ENCODE results near the gene PKNOX2.
A peak's percentile ranks its signal among the peaks of the same experiment; 100 is the strongest.

Gene PKNOX2

DNA sequence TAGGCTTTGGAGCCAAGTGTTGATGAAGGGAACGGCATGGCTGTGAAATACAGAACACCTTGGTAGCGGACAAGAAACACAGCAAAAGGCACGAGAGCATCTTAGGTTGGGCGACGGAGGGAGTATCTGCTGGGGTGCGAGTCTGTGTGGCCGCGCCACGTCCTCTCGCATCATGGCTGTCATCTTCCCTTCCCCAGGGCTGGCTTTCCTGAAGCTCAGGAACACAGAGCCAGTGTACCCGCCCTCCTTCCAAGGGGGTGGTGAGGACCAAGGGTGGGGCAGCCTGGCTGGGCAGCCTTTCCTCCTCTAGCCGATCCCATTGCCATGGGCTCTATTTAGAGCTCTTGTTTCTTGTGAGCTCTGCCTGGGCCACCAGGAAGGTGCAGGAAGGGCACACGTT, 177.1 kb downstream of the PKNOX2 start:
- no peak for DNase-seq (ENCODE audit: low read depth in 2 of 2)

DNA sequence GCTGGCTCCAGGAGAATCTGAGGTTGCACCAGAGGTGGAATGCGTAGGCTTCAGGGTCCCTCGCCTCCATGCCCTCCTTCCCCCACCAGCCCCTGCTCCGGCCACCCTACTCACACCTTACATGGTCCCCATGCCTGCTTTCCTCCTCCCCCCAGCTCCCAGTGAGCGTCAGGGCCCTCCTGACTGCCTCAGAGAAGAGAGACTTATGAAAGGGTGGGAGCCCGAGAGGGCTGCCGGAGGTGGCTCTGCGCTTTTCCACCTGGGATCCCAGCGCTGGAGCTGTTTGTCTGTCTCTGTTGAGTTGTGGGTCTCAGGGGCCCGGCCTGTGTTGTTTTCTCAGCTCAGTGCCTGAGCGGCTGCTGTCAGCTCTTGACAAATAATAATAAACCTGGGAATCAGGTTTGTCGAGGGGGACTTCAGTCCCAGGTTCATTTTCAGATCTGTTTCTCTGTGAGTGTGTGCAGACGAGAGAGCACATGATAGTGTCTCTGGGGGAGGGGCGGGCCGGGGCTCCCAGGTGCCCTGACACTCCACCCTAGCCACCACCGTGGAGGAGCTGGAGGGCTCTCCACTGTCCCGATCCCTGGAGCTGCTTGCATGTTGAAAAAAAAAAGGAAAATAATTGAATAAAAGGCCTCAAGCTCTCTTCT, 177.9 kb downstream of the PKNOX2 start:
- DNase-seq (ENCODE audit: low read depth in 2 of 2), result no peak

DNA sequence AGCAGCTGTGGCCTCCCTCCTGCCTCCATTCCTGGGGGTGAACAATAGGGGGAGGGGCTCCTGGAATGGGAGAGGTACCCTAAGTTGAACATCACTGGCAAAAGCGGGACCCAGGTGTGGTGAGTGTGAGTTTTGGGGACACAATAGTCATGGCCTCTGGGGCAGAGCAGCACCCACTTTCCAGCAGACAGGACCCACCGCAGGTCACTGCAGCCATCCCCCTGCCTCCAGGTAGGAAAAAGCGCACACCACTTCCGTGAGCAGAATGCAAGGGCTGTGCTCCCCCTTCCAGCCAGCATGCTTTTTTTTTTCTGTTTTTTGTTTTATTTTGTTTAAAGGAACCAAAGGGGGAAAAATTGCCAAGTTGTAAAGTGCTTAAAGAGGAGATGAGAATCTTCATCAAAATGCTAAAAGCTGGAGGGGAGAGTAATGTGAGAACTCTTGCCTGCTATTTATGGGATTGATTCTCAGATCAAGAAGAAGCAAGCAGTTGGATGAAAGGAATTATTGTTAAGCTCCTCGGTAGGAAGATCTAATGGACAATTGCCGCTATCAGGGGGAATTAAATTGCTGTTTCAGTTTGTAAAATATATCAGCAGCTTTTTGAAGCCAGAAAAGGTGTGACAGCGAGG, 178.7 kb downstream of the PKNOX2 start:
- no peak for DNase-seq (ENCODE audit: low read depth in 2 of 2)

DNA sequence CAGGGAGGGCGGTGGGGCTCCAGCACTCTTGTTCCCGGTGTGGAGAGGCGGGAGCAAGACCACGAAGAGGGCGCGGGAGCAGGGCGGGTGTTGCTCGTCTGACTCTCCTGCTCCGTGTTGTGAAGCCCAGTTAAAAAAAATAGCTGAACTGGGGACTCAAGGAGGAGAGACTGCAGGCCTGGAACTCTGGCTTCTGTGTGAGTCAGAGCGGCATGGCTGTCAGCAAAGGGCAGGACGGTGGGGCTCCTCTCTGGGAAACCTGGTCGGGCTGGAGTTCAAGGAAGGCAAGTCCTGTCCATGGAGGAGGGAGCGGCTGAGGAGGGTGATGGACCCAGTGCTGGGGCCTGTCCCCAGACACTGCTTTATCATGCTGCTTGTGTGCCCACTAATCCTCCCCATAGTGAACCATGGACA, 179.2 kb downstream of the PKNOX2 start:
- DNase-seq (ENCODE audit: low read depth in 2 of 2), result no peak

DNA sequence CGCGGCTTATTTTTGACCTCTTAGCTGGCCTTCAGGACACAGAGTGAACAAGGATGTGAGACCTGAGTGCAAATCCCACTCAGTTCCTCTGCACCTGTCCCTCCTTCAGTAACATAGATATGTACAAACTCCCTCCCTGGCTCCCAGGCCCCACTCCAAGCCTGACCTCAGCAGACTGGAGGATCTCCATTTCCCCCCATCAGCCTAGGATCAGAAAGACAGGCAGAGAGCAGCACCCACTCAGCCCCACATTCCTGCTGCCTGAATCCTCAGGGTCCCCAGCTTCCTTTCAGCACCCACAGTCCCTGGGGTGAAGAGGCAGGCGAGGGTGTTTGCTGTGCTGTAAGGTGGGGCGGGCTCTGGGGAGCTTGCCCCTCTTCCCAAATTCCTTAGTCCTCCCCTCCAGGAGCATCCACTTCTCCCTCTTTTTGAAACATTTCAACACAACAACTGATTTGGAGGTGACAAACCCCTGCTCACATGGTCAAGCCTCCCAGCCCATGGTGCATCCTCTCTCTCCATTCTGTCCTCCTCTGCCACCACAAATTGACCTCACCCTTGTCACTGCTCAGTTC, 180.4 kb downstream of the PKNOX2 start:
- DNase-seq (ENCODE audit: low read depth in 2 of 2), result no peak

DNA sequence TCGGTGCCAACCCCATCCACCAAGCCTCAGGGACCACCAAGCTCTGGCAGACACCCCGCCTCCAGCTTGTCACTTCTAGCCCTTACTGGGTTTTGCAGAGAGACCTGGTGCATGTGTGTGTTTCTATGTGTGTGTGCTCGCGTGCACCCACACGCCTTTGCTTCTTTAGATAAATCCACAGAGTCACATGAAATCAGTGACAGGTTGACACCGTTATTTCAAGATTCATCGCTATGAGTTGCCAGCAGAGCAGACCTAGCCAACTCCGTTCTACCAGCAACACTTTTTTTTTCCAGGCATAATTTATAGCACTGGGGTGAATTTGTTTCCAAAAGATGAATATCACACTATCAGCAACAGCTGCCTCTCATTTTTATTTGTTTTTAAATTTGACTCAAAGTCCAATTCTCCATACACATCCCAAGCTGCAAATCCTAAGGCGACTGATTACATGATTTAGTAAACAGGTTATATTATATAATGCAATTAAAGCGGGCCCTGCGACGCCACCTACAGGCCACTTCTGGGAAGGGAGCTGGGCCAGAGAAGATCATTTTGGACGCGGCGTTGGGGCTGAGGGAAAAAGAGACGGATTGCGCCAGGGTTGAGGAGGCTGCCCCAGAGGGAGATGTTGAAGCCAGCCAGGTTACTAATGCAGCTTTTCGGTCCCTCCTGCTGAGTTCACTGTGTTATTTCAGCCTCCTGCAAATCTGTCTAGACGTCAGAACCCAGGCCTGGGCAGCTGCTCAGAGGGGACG, 181.0 kb downstream of the PKNOX2 start:
- DNase-seq (ENCODE audit: low read depth in 2 of 2), result peak; percentile 4

DNA sequence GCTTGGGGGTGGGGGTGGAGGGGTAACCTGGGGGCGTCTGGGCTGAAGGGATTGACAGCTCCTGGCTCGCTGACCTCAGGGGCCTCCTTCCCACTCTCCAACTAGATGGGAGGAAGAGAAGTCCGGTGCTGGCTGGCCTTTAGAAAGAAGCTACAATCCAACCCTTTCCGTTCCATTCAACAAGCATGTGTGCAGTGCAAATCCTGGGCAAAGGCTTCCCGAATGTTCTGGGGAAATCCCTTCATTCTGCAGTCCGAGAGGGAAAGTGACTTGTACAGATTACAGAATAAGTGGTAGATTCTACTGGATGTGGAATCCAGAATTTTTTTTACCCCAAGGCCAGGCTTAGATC, 181.6 kb downstream of the PKNOX2 start:
- DNase-seq (ENCODE audit: low read depth in 2 of 2), result no peak

DNA sequence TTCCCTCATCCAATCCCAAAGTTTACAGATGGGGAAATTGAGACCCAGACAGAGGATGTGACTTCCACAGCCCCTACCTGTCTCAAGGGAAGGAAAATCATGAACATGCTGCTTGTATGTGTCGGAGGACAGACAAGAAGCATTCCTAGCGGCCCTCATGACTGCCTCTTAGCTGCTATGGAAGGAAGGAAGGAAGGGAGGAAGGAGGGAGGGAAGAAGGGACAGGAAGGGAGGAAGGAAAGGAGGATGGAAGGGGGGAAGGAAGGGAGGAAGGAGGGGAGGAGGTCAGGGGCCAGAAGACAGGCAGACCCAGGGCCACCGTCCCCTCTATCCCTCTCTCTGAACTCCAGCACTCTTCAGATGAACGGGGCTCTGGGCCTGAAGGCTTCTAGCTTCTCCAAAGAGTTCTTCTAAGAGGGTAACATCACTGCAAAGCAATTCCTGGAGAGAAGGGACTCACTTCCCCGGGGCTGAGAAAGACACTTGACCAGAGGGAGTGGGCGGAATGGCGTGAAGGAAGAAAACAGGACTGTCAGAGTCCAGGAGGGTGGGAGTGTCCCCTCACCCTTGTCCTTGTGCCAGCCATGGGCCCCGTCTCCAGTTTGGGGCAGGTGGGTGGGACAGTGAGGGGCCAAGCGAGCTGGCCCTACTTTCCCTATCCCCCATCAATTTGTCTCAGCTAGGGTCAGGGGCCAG, 182.2 kb downstream of the PKNOX2 start:
- DNase-seq (ENCODE audit: low read depth in 2 of 2), result no peak

DNA sequence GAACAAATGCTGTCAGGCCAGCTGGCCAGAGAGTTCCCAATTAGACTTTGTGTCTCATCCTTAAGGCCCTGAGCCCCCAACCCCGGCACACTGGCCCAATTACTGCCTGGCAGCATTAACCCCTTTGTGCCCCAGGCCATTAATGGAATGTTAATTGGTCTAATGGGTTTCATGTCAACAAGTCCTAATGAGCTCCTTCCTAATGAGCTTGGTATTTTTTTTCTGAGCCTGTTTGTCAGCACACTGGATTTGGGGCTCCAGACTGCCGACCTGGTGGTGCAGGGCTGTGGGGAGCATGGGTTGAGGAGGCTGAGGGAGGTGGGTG, 182.7 kb downstream of the PKNOX2 start:
- DNase-seq (ENCODE audit: low read depth in 2 of 2), result no peak

DNA sequence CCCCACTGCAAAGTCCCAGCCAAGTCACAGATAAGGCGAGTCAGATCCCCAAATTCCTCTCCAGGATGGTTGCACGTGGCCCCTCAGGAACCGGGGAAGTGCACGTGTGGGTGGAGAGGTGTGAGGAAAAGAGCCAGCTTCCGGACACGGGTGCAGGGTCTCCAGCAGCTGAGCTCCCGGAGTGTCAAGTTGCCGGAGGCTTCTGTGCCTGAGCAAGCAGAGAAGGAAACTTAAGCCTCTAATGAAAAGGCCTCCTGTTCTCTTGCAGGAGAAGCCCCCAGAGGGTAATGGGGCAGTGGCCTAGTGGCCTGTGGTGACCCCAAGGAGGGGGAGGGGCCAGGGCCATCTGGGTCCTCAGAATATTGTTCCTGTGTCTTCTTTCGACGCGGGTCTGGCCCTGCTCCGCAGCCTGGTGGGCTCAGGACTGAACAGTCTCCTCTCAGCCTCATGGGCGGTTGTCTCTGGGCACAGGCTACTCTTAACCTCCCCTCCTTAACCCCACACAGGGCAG, 183.6 kb downstream of the PKNOX2 start:
- no peak for DNase-seq (ENCODE audit: low read depth in 2 of 2)

DNA sequence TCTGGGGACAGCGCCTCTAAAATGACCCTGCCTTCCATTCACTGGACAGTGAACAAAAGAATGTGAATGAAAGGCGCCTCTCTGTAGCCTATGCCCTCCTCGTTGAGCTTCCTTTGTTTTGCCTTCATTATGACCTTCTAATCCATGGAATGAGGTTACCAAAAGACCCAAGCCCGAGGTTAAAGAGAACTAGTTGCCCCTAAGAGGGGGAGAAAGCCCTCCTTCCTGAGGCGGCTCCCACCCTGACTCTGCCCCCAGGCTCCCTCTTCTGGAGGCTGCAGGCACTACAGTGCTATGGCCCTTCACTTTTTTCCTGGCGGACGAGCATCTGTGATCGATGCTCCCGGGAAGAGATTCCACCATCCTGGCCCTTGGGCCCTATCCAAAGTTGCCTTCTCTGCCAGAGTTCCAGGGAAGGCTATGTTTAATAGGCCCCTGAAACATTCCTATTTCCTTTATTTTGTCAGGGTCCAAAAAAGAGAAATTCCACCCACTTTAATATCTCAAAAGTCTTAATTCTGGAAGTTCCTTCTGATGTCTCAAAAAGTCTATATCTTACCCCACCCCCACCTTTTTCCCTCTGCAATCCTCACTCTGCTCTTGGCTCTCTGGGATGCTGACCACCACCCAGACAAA, 184.2 kb downstream of the PKNOX2 start:
- DNase-seq (ENCODE audit: low read depth in 2 of 2), result peak in 1 of 2 donors; percentile 13

DNA sequence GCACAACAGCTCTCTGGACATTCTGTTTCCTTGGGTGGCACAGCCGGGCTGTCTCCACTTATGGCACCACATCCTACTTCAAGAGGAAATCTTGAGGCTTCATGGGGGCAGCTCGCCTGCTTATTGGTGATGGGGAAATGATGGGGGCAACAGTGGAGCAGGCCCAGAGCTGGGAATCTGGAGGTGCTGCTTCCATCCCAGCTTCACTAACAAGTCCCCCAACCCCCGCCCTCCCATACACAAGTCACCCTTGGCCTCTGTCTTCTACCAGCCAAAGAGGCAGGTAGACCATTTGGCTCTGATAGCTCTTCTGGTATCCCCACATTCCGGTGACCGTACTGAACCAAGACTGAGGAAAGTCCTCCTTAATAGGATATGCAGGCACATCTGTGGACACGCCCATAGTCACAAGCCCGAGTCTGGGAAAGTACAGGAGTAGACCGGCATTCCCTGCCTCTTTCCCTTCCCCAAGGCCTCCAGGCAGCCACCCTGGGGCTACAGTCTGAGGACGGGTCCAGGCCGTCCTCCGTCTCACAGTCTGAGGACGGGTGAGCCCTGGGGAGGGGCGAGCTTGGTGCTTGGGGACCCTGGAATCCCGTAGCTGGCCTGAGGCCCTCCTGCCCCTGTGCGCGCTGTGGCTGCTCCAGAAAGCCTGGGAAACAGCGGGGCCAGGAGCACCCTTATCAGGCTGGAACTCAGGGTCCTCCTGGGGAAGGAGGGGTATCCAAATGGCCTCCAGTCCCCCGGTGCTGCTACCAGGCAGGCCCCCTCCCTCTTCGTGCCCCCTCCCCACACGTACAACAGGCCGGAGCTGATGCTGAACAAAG, 185.9 kb downstream of the PKNOX2 start:
- no peak for DNase-seq (ENCODE audit: low read depth in 2 of 2)

DNA sequence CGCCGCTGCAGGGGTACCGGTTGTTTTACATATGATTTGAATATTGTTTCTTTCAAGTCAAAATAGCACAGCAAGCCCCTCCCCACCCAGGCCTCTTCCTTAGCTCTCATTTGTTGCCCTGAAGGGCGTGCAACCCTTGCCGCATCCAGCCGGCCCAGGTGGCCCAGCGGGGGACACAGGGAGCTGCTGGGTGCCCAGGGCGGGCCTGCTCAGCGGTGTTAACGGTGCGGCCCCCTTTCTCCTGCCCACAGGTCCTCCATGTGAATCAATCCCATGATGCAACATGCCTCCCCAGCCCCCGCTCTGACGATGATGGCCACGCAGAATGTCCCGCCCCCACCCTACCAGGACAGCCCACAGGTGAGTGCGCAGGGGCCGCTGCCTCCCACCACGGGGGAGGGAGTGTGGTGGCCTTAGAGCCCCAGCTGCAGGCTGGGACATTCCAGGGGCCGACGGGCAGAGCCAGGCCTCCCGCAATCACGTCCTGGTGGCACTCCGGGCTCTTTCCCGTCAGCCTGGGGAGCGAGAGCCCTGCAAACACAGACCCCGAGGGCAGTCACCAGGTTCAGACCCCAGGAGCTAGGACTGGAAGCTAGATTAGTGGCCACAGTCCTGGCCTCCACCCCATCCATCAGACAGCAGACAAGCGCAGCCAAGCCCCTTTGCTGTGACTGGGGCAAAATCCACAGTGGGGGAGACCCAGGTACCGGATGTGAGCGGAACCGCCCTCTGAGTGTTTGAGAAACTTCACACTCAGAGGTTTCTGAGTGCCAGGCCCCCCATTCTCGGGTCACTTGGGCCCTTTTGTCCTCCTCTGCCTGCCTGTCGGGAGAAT, 186.7 kb downstream of the PKNOX2 start:
- no peak for DNase-seq (ENCODE audit: low read depth in 2 of 2)

DNA sequence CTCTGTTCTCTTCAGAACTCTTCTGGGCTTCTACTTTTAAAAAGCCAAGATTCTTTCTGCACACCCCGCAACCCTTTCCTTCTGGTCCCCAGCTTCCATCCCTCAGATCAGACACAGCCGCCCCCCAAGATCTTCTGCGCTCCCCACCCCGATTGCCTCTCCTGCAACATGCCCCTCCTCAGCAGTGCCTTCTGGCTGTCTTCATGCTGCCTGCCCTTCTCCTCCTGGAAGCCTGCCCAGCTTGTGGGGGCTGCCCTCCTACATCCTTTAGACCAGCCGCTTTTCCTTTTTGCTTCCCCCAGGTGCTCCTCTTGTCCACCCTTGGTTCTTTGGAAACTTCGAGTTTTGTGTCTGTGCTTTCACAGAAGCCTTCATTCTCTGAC, 187.3 kb downstream of the PKNOX2 start:
- DNase-seq (ENCODE audit: low read depth in 2 of 2), result no peak

DNA sequence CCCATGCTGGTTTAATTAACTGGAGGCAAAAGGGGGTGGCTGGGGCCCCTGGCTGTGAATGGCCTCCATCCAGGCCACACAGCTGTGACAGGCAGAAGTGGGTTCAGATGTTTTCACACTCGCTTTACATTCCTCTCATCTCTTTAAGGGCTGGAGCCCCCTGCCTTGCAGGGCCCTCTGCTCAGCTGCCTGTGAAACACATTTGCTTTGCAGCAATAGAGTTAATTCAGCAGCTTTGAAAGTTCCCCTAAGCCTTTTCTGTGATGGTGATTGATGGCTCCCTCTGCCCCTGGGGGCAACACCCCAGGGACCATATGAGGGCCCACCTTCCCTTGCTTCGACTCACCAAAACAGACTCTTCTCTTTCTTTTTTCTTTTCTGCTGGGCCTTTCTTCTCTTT, 192.2 kb downstream of the PKNOX2 start:
- DNase-seq (ENCODE audit: low read depth in 2 of 2), result no peak

DNA sequence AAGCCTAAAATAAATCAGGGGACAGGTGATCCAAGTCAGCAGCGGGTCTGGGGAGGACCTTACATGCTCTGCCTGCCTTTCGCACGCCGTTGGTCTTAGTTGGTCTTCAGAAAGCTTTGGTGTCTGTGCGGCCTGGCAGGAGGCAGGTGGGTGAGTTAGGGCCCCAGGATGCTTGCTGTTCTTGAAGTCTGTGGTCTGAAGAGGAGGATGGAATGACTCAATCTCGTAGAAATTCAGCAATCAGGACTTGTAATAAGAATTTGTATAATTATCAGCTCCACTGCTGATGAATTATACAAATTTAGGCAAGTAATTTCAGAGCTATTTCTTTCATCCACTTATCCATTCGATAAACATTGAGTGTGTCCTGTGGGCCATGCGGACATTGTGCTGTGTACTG, 193.0 kb downstream of the PKNOX2 start:
- DNase-seq (ENCODE audit: low read depth in 2 of 2), result no peak

DNA sequence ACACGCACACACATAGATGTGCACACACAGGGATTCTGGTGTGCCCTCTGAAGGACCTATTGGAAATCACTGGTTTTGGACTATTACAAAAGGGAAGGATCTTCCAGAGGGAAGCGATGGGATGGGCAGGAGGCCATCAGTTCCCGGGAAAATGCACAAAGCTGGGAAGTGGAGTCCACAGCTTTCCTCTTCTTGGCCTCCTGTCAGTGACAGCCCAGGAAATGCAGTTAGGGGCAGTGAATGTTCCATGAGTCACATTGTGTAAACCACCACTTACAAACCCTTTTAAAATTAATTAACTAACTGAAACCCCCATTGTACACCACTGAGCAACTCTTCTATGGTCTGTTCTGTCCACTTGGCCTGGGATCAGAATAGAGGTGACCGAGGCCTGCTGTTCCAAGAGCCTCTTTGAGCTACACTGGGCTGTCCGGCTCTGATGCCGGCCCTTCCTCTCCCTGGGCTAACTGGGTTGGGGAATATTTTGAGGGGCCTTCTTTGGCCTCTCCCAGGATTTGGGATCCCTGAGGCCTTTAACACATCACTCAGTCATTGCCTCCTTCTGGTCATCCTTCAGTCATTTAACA, 193.8 kb downstream of the PKNOX2 start:
- no peak for DNase-seq (ENCODE audit: low read depth in 2 of 2)

DNA sequence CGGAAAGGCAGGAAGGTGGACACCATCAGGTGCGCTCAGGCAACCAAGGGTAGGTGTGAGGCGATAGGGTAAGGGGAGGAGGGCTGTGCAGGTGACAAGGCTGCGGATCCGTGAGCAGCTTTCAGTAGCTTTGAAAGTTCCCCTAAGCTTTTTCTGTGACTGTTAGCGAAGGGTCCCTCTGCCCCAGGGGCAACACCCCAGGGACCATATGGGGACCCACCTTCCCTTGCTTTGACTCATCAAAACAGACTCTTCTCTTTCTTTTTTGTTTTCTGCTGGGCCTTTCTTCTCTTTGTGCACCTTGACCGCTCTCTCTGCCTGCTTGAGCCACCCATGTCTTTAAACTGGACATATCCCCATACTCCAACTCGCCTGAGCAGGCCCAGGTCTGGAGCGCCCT, 194.6 kb downstream of the PKNOX2 start:
- DNase-seq (ENCODE audit: low read depth in 2 of 2), result no peak

DNA sequence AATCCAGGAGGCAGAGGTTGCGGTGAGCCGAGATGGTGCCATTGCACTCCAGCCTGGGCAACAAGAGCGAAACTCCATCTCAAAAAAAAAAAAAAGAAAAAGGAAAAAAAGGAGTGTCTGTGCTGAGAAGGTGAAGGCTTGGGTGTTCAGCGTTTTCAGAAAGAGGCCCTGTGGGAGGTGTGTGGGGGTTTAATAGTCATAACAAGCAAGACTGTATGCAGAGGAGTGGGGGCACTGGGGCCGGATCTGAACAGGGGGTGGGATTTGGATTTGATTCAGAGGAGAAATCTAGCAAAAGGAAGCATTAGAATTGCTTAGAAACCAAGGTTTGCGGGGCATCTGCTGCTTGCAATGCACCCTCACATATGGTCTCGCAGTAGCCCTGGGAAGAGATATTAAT, 195.5 kb downstream of the PKNOX2 start:
- no peak for DNase-seq (ENCODE audit: low read depth in 2 of 2)

Data from activated CD8-positive, alpha-beta memory T cell treated with anti-CD3 and anti-CD28 coated beads for 4 hours (primary cell).